Nucleus accumbens (tissue), 56 donors: ENCODE measurements around the gene CAPN14.

Experiments used
- DNase-seq, 56 donors: peaks; one replicate each; lab custom pipeline; 2025; lab: John Stamatoyannopoulos, UW

CAPN14 gene

DNA sequence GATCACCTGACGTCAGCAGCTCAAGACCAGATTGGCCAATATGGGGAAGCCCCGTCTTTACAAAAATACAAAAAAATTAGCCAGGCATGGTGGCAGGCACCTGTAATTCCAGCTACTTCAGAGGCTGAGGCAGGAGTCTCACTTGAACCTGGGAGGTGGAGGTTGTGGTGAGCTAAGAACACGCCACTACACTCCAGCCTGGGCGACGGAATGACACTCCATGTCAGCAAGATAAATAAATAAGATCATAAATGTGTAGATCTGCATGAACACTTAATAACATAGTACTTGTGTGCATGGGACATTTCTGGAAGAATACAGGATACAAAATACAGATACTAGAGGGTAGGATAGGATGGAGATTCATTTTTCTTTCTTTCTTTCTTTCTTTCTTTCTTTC, 25.7 kb upstream of the CAPN14 start:
- no peak for DNase-seq

DNA sequence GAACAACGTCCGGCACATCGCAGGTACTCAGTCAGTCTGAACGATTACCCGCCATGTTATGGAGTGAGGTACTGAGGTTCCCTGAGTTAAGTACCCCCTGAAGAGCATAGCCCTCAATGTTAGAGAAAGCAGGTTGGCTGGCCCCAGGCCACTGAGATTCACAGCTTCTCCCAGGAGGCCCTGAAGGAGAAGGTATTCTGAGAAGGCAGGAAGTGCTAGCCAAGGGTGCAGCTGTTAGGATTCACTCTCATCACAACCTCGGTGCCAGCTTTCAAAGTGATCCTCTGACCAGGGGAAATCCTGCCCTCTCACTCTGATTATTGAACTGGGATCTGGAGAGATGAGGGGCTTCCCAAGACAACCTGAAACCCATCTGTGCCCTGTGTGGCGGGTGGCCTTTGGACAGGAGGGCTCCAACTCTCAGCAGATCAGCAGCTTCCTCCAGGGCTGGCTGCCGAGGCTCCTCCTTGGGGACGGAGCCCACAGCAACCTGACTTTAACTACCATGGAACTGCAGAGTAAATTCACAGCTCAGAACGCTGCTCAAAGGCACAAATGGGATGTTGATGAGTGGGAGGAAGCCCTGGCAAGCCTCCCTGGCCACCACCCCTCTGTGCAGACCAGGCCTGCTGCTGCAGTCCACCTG, 24.4 kb upstream of the CAPN14 start:
- no peak for DNase-seq

DNA sequence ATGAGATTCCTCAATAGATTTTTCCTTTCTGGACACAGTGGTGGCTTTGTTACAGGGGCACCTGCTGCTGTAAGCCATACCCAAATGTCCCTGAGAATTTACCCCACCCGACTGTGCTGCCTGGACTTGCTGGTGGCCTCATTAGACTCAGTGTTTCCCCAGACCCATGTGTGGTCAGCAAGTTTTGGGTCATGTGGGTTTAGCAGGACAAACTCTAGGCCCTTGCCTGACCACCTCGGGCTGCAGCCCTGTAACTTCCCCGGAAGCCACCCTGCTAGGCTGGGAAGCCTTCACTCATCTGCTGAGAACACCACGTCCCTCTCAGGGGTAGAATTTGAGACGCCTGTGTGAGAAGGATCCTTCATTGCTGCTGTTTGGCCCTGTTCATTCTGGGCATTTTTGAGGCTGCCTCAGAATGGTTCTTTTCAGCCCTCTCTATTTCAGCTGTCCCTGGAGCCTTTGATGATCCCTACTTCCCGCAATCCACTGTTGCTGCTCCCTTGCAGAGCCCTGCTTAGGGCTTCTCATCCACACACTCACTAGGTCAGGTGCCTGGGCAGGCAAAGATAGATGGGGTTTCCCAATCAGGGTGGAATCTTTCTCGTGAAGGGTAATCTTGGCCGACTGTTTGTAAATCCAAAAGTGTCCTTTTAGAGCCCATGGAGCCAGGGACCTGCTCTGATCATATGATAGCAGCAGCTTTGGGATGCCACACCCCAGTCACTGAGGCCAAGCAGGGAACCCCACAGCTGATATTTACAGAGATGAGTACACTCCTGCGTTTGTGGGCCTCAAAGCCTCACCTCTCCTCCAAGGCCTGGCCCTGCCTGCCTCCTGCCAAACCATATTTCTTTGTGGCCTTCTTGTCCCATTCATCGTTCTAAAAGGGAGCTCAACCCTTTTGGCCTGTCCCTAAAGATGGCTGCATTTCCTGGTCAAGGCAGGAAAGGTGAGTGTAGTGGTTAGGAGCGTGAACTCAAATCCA, 23.4 kb upstream of the CAPN14 start:
- no peak for DNase-seq

DNA sequence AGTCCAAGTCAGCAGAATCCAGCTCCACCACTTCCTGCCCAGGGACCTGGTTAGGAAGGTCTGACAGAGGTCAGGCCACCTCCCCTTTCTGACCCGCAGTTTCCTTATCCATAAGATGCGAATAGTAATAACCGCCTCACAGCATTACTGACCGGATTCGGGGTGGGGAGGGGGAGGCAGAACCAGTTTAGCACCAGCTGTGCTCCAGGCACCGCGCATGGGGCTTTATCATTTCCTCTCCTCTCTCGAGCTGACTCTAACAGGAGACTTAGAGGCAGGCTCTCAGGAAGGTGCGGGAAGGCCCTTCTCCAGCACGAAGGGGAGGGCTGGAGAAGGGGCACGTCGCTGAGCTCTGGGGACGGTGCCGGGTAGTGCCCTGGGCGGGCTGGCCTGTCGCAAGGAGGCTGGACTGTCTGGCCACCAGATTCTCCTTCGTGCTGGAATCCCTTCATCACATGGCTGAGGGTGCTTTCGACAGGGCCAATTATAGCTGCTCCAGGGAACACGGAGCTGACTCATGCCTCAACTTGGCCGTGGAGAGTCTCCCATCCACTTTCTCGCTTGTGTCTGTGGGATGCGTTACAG, 22.4 kb upstream of the CAPN14 start:
- DNase-seq = peak in 17 of 56 donors; percentile 10 to 54 (median 29)

DNA sequence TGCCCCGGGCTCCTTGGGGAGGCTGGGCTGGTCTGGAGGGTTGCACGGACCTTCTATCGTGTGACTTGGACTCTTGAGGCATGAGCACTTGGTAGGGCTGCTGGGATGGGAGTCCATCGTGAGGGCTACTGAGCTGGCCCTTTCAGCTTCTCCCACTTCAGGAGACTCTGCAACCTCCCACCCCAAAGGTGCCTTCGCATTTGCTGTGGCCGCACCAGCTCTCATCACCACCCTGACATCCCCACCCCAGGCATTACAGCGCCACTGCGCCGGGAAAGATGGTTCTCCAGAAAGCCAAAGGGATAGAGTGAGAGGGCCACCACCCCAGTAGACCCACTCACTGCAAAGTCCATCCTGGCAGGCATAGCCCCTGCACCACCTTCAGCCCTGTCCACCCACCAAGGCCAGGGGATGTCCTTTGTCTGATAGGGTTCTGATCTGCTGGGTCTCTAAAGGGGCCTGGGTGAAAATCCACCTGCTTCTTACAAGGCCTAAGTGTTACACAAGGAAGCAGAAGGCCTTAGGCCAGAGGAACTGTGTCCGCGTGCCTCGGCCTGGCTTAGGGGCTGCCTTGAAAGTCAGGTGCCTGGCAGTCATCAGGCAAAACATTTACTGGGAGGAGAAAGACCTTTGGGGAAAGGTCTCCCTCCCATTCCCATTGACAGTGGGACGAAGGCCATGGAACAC, 21.7 kb upstream of the CAPN14 start:
- DNase-seq = no peak

DNA sequence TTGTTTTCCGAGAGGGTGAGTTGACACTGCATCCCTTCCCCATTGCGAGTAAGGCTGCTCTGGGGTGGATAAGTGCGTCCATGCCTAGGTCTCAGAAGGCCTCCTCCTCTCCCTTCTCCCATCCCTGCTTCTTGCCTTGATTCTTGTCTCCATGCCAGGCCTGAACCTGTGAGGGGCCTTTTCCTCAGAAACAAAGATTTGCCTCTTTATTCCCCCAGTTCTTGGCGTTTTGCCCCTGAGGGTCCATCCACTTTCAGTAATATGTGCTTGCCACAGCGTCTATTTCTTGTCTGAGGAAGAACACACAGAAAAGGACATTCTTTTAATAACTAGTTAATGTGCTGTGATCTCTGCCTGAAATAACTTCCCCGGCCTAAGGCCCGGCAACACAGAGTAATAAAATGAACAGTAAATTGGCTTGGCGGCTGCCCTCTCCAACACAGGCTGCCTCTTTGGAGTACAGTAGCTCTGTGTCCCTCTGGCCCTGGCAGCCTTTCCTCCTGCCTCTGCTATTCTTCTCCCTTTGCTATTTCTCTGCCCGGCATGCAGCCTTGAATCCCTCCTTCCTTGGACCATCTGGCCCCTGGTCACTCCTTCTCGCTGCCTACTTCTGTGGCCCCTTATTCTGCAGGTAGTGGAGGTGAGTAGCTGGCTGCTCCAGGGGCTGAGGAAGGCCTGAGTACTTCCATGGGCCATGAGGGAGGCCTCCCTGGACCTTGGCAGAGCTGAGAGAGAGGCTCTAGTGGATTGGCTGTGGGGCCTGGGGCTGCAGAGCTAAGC, 21.0 kb upstream of the CAPN14 start:
- DNase-seq = peak in 43 of 56 donors; percentile 11 to 77 (median 42)

DNA sequence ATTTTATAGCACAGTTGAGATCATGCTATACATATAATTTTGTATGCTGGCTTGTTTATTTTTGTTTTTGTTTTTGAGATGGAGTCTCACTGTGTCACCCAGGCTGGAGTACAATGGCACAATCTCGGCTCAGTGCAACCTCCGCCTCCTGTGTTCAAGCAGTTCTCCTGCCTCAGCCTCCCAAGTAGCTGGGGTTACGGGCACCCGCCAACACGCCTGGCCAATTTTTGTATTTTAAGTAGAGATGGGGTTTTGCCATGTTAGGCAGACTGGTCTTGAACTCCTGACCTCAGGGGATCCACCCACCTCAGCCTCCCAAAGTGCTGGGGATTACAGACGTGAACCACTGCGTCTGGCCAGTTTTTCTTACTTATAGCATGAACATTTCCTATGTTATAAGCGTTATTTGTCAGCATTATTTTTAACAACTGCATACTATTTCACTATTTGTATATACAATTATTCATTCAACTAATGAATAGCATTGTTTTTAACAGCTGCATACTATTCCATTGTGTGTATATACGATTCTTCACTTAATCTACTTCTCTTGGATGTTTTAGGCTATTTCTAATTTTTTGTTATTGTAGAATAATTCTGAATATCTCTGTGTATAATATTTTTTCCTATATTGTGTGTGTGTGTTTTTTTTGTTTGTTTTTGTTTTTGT, 20.2 kb upstream of the CAPN14 start:
- no peak for DNase-seq

DNA sequence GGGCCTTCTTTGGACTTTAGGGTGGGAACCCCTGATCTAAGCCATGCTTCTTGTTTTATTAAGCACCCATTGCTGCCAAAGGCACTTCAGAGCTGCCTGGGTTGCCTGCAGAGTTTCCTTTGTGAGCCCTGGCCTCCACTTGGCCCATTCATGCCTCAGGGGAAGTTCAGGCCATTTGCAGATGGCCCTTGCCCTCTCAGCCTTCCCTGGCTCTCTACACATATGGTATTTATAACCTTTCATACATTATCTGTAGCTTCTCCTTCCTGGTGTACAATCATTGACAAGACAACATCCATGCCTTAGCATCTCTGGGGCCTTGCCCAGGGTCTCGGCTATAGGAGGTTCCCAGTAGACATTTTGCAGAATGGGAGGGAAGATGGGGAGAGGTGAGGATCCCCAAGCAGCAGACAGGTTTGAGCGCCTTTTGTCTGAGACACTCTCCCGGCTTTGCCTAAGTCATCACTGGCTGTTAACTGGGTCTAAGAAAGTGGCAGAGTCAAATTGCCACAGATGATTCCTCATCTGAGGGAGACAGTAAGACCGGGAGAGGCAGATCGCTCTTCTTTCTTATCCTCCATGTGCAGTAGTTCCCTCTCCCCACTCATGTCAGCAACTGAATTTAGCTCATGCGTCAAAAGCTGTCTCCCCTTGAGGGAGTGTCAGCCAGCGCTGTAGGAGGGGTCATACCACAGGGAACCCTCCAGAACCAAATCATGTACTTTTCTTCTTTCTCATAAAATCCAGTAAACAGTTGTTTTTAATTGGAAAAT, 19.3 kb upstream of the CAPN14 start:
- DNase-seq = no peak

DNA sequence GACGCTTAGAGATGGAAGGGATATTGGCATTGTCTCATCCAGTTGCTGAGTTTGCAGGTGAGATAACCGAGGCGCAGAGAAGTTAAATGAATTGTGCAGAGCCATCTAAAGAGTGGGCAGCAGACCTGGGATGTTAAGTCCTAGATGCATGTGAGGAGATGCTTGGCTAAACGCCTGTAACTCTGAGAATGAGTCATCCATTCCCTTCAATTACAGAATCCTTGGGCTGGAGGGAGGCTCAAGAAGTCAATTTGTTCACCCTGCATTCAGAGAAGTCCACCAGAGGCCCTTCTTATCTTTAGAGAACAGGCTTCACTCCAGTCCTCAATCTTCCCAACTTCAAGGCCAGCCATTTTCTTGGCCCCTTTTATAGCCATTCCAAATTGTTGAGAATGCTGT, 18.2 kb upstream of the CAPN14 start:
- peak in 2 of 56 donors; percentile 11 to 21 for DNase-seq

DNA sequence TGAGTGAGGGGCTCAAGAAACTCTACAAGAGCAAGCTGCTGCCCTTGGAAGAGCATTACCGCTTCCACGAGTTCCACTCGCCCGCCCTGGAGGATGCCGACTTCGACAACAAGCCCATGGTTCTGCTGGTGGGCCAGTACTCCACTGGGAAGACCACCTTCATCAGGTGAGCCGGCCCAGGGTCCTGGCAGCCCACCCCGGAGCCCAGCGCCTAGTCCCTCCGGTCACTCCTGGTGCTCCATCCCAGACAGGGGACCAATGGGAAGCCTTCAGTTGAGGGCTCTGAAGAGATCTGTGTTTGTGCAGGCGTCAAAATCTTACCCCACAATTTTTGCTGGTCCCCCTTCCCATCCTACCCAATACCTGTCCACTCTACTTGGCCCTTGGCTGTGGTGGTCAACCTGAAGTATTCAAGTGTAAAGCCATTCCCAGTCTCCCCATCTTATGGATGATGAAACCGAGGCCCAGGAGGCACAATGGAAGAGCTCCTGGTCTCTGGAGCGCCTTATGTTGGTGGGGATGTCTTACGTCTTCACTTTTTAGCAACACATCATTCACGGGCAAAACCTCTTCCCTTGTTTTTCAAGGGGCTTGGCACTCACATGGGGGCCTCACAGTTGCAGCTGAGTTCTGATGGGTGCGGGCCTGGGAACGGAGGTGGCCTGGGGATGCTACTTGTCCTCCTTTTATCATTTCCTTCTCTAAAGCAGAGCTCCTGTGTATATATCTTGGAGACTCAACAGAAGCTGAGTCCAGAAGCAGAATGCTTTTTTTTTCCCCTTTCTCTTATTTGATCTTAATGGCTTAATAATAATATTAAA, 17.6 kb upstream of the CAPN14 start:
- DNase-seq = peak in 2 of 56 donors; percentile 8 to 37

DNA sequence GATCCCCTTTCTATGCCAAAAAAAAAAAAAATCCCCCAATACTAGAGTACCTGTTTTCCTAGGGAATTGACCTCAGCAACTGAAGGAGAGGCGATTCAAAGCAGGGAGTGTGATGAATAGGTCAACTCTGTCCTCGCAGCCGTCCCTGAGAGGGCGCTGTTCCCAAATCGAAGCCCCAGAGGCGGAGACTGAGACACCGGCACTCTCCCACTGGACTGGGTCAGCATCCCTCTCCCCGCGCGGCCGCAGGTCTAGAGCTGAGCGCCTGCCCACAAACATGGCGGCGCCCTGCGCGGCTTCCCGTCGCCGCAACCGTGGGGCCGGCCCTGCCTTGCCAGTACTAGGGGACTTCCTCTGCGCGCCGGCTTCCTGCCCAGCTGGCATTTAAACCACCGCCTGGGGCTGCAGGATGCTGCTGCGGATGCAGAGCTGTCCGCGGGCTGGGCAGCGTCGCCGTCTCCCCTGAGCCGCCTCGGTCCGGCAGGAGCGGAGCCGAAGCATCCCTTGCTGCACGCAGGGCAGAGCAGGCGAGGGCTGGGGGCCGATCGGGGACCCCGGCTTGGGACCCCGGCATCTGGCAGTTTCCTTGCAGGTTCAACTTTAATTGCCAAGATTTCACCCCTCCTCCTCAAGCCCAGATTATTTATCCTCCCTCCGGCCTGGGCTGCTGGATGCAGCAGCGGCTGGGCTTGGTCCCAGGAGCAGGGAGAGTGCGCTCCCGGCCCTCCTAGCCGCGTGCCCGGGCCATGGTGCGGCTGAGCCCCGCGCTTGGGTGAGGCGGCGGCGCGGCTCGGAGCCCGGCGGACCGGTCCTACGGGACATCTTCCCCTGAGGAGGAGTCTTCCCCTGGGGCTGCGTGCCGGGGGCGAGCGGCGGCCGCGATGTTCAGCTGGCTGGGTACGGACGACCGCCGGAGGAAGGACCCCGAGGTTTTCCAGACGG, 16.7 kb upstream of the CAPN14 start, which contains the start of gene EHD3:
TSS of gene EHD3 (plus strand) at position 412 of the 942 bp plus-strand sequence. CDS start at position 882, 470 bp downstream.
- peak; percentile 21 to 94 (median 82) for DNase-seq

DNA sequence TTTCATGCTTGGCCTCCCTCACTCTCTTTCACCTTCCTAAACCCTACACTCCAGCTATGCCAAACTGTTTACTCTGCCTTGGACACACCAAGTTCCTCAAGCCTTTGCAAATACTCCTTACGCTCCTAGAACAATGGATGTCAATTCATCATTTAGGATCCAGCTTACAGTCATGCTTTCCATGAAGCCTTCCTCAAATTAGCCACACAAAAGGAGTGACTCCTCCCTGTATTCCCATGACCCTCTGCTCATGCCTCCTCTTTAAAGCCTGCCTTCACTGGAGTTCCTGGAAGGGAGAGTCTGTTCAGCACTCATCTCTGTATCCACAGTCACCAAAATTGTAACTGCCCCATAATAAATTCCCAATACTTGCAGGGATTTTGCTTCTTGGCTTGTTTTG, 15.9 kb upstream of the CAPN14 start:
- no peak for DNase-seq

DNA sequence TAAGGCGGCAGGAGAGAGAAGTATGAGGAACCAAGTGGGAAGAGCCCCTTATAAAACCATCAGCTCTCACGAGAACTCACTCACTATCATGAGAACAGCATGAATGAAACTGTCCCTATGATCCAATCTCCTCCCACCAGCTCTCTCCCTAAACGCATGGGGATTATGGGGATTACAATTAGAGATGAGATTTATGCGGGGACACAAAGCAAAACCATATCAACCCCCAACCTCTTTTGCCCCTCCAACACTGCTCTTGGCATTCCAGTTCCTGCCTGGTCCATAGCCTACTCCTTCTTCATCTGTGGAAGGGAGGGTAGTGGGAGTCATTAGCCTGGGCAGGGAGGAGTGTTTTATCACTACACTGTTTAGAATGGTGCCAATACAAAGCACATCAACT, 15.3 kb upstream of the CAPN14 start:
- no peak for DNase-seq

DNA sequence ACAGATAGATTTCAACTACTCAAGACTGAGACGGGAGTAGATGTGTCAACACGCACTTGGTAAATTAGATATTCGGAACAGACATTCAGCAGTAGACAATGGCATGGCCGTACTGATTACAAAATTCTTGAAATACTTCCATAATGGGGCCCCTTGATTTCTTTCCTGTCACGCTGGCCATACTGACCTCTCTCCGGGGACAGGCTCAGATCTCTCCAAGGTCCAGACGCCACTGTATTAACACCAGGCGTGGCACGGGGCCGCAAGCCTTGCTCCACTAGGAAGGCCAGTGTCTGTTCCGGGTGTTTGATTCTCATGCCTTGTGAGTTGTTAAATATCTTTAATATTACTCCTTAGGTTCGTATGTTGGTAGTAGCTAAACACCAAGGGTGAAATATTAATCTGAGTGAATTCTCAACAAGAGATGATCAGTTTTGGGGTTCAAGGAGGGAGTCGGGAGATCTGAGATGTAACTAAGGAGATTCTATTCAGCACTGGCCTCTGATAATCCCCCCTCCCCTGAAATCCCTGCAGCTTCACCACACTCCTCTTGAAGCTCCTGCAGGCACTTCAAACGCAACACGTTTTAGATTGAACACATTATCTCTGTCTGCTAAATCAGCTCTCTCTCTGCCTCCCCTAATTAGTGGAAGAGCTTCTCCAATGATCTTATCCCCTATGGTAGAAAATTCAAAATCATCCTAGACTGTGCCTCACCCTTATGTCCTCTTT, 14.4 kb upstream of the CAPN14 start:
- no peak for DNase-seq

DNA sequence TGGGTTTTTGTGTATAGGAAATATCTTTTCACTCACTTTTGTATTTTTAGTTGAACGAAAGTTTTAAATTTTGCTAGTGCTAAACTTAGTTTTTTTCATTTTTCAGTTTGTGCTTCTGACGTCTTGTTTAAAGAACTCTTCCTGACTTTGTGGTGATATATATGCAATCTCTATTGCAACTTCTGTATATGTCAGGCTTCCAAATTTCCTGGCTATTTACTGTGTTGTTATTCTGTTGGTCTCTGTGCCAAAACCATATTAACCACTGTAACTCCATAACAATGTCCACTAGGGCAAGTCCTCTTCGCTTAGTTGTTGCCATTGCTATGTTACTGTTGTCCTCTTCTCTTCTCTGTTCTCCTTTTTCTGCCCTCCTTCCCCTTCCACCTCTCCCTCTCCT, 13.4 kb upstream of the CAPN14 start:
- DNase-seq = no peak

DNA sequence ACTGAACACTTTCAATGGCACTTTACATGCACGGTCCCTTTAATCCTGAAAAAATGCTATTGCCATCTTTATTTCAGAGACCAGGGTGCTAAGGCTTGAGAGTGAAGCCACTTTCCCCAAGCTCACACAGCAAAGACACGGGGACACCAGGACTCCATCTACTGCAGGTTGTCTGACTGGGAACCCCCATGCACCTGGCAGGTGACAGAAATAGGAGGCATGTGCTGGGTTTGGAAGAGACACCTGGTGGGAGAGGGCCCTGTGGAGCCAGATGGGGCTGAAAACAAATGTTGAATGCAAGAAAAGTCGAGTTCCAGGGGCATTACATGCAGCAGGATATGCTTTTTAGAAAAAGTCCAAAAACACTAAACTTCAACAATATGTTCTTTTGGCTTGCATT, 11.4 kb upstream of the CAPN14 start:
- no peak for DNase-seq
